GM12865 (cell line): ENCODE measurements around the gene ZFAND2B.
A peak's percentile ranks its signal among the peaks of the same experiment; 100 is the strongest.

Experiments used
- DNase-seq: peaks from one replicate; pipeline ENCODE4 v3.0.0; 2010; ENCODE audit warnings: low read depth
- H3K4me3 ChIP-seq: 2 replicates; pipeline ENCODE4 v1.5.1; 2011; ENCODE audit warnings: mild to moderate bottlenecking, low read depth, low read length, control low read depth
- CTCF ChIP-seq: IDR thresholded peaks from 2 replicates; pipeline ENCODE4 v1.5.1; 2011; ENCODE audit warnings: low read length, control low read depth, low read depth, inconsistent platforms; ENCODE audit not compliant: insufficient read depth; ENCODE audit errors: missing control alignments

Gene ZFAND2B

GRCh38 chr2:219169930-219170654 is 36.5 kb upstream of the ZFAND2B start, which contains the start of gene SLC23A3:
TSS of gene SLC23A3 (minus strand) at chr2:219170029. CDS start at chr2:219169984, 45 bp downstream.
- TF ChIP-seq CTCF = no peak
- no peak for DNase-seq
- H3K4me3 ChIP-seq = no peak within 1 kb of the TSS

- TF ChIP-seq CTCF = peak; percentile 67
- no peak overlapping the region for H3K4me3 ChIP-seq
- peak; percentile 48 for DNase-seq
Measured at GRCh38 chr2:219171231-219171651, 35.3 kb upstream of the ZFAND2B start.

- no peak overlapping the region for H3K4me3 ChIP-seq
- no peak for DNase-seq
- no peak for TF ChIP-seq CTCF
Measured at GRCh38 chr2:219172231-219173154, 34.1 kb upstream of the ZFAND2B start.

GRCh38 chr2:219173176-219173575 is 33.4 kb upstream of the ZFAND2B start:
- H3K4me3 ChIP-seq = no peak overlapping the region
- DNase-seq = no peak
- no peak for TF ChIP-seq CTCF

- TF ChIP-seq CTCF = no peak
- H3K4me3 ChIP-seq = no peak overlapping the region
- DNase-seq = no peak
Measured at GRCh38 chr2:219174146-219174545, 32.4 kb upstream of the ZFAND2B start.

- DNase-seq = no peak
- no peak overlapping the region for H3K4me3 ChIP-seq
- no peak for TF ChIP-seq CTCF
Measured at GRCh38 chr2:219174801-219175200, 31.8 kb upstream of the ZFAND2B start.
